GM21737 (cell line): ENCODE results near the gene NDUFA12.
"Not testable (repeated sequence)": the region's sequence is repeated elsewhere in the genome, so short reads cannot be mapped to it uniquely, and the experiment has no call there.

Experiments
- ATAC-seq: cut with Tn5 transposase; IDR thresholded peaks from one replicate; pipeline ENCODE4 v1.9.1; 2021; ENCODE audit warnings: mild to moderate bottlenecking, moderate library complexity; ENCODE audit not compliant: unreplicated experiment

Gene NDUFA12

GRCh38 chr12:95003213-95003920 is at the start of gene NDUFA12:
NDUFA12 (minus strand) TSS chr12:95003697; CDS start chr12:95003680, 17 bp downstream.
- ATAC-seq: peak; percentile 99

- no peak for ATAC-seq
These were observed 47.7 kb upstream of the NDUFA12 start for GRCh38 chr12:95051241-95051640.

- no peak for ATAC-seq
These were observed 34.4 kb upstream of the NDUFA12 start for GRCh38 chr12:95037906-95038305.

- ATAC-seq: no peak
These were observed 31.3 kb upstream of the NDUFA12 start for GRCh38 chr12:95034750-95035149.

GRCh38 chr12:95022477-95022876 is 19.0 kb upstream of the NDUFA12 start:
- no peak for ATAC-seq

GRCh38 chr12:95017482-95017881 is 14.0 kb upstream of the NDUFA12 start:
- ATAC-seq: no peak

- no peak for ATAC-seq
These were observed 12.6 kb upstream of the NDUFA12 start for GRCh38 chr12:95016120-95016519.

GRCh38 chr12:95014554-95014953 is 11.1 kb upstream of the NDUFA12 start:
- no peak for ATAC-seq

- ATAC-seq: no peak
These were observed 2.7 kb upstream of the NDUFA12 start for GRCh38 chr12:95006206-95006605.

- ATAC-seq: no peak
These were observed 1.1 kb upstream of the NDUFA12 start for GRCh38 chr12:95004610-95005009.

GRCh38 chr12:95003921-95004272 is 400 bp upstream of the NDUFA12 start:
- no peak for ATAC-seq

GRCh38 chr12:95002754-95003153 is 743 bp downstream of the NDUFA12 start:
- no peak for ATAC-seq

GRCh38 chr12:94998326-94998725 is 5.2 kb downstream of the NDUFA12 start:
- no peak for ATAC-seq

- no peak for ATAC-seq
These were observed 5.8 kb downstream of the NDUFA12 start for GRCh38 chr12:94997726-94998125.

- ATAC-seq: no peak
These were observed 6.4 kb downstream of the NDUFA12 start for GRCh38 chr12:94997061-94997460.

- no peak for ATAC-seq
These were observed 9.2 kb downstream of the NDUFA12 start for GRCh38 chr12:94994312-94994711.

GRCh38 chr12:94993855-94994254 is 9.6 kb downstream of the NDUFA12 start:
- ATAC-seq: not testable (repeated sequence)

- ATAC-seq: no peak
These were observed 13.3 kb downstream of the NDUFA12 start for GRCh38 chr12:94990222-94990621.

GRCh38 chr12:94988471-94988870 is 15.0 kb downstream of the NDUFA12 start:
- no peak for ATAC-seq

- no peak for ATAC-seq
These were observed 15.7 kb downstream of the NDUFA12 start for GRCh38 chr12:94987801-94988200.

GRCh38 chr12:94987076-94987669 is 16.3 kb downstream of the NDUFA12 start:
- ATAC-seq: no peak

GRCh38 chr12:94985099-94985498 is 18.4 kb downstream of the NDUFA12 start:
- ATAC-seq: not testable (repeated sequence)

GRCh38 chr12:94983321-94983720 is 20.2 kb downstream of the NDUFA12 start:
- no peak for ATAC-seq
